Chondrocyte (in vitro differentiated cells): ENCODE measurements around the gene MACROD2. TPM values are rescaled to one million over a fixed set of nuclear protein-coding genes. Genes with fewer than 3 reads are reported as not detected.

ENCODE experiments used
- DNase-seq: peaks from one replicate; pipeline ENCODE4 v3.0.0; 2021; ENCODE audit warnings: mixed read lengths, low spot score
- H3K27ac Mint-ChIP-seq: one replicate; pipeline ENCODE4 v1.8.0; 2021; ENCODE audit warnings: mild to moderate bottlenecking, moderate library complexity, mixed read lengths; ENCODE audit not compliant: unreplicated experiment
- H3K27me3 Mint-ChIP-seq: 2 replicates; pipeline ENCODE4 v1.8.0; 2021; ENCODE audit warnings: low read depth, mixed read lengths
- H3K36me3 Mint-ChIP-seq: 2 replicates; pipeline ENCODE4 v1.8.0; 2021; ENCODE audit warnings: low read depth, mixed read lengths
- H3K4me1 Mint-ChIP-seq: 2 replicates; pipeline ENCODE4 v1.8.0; 2021; ENCODE audit warnings: low read depth, mild to moderate bottlenecking, mixed read lengths
- H3K4me3 Mint-ChIP-seq: one replicate; pipeline ENCODE4 v1.8.0; 2021; ENCODE audit warnings: mild to moderate bottlenecking, moderate library complexity, mixed read lengths; ENCODE audit not compliant: unreplicated experiment
- H3K9me3 Mint-ChIP-seq: 2 replicates; pipeline ENCODE4 v1.8.0; 2021; ENCODE audit warnings: low read depth, mixed read lengths
- total RNA-seq: library from RNA; stranded (reverse); gene quantifications from 3 replicates; pipeline ENCODE4 v1.2.1, GENCODE V29; 2021
- TF ChIP-seq, protein P1 (sequence below): fragments of 200-600 bp; sonication (generic); IDR thresholded peaks from 2 replicates; pipeline ENCODE4 v1.5.0; 2021; ENCODE audit warnings: antibody characterized with exemption, mild to moderate bottlenecking, moderate library complexity

Gene MACROD2
- total RNA-seq, 1 donor from 2014 or later = 3.2 TPM

DNA sequence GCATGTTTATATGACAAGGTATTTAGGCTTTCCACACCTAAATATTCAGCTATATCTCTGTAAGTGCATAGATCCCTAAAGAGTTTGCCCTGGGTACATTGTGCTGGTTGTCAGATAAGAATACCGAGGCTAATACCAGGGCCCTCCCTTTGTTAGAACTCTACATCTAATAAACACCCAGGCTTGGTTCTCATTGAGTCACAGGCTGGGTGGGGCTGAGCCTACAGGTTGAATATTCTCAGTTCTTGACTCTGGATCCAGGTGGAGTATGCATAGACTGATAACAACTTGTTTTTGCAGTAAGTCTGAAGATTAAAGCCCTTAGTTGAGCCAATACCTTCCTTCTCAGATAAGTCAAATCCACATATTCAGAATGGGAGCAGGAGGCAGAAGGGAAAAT is 654.3 kb downstream of the MACROD2 start:
- TF ChIP-seq, protein P1, sequence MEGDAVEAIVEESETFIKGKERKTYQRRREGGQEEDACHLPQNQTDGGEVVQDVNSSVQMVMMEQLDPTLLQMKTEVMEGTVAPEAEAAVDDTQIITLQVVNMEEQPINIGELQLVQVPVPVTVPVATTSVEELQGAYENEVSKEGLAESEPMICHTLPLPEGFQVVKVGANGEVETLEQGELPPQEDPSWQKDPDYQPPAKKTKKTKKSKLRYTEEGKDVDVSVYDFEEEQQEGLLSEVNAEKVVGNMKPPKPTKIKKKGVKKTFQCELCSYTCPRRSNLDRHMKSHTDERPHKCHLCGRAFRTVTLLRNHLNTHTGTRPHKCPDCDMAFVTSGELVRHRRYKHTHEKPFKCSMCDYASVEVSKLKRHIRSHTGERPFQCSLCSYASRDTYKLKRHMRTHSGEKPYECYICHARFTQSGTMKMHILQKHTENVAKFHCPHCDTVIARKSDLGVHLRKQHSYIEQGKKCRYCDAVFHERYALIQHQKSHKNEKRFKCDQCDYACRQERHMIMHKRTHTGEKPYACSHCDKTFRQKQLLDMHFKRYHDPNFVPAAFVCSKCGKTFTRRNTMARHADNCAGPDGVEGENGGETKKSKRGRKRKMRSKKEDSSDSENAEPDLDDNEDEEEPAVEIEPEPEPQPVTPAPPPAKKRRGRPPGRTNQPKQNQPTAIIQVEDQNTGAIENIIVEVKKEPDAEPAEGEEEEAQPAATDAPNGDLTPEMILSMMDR = no peak
- no peak for DNase-seq
- no peaks in the 10 kb centered on the region for H3K27me3 Mint-ChIP-seq
- H3K9me3 Mint-ChIP-seq = no peaks in the 10 kb centered on the region
- no peak overlapping the region for H3K27ac Mint-ChIP-seq
- H3K4me1 Mint-ChIP-seq = no peaks in the 10 kb centered on the region
- no peaks in the 10 kb centered on the region for H3K36me3 Mint-ChIP-seq
- H3K4me3 Mint-ChIP-seq = no peak overlapping the region

DNA sequence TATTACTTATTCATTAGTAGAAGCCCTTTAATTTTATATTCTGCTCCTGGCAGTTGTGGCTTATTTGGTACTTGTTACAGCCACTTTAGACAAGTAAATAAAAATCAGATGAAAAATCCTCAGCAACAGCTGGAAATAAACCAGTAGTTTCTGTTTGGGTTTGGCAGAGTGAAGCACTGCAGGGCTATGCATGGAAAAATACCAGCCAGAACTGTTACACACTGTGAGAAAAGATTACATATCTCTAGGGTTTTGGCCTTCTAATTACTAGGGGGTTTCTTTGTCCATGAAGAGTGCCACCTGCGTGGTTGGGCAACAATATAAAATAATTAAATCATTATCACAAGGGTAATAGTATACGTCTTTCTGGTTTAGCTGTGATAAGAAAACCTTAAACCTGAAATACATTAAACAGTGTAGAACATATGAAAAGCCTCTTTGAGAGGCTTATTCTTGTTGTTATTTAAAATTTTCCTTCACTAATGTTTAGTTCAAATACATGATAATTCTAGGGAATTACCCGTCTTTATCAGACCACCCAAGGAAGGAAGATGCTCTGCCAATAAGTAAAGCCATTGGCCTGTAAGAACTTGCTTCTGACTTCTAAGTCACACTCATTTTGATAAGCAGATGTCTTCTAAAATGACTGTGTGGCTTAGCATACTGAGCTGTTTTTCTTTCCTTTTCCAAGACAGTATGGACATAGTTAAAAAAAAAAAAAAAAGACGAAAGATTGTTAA is 662.1 kb downstream of the MACROD2 start:
- peaks cover 3% of the 10 kb centered on the region for H3K4me1 Mint-ChIP-seq
- H3K9me3 Mint-ChIP-seq = peaks cover 3% of the 10 kb centered on the region
- DNase-seq = no peak
- no peaks in the 10 kb centered on the region for H3K27me3 Mint-ChIP-seq
- no peak overlapping the region for H3K27ac Mint-ChIP-seq
- TF ChIP-seq, protein P1 = no peak
- no peak overlapping the region for H3K4me3 Mint-ChIP-seq
- H3K36me3 Mint-ChIP-seq = no peaks in the 10 kb centered on the region

DNA sequence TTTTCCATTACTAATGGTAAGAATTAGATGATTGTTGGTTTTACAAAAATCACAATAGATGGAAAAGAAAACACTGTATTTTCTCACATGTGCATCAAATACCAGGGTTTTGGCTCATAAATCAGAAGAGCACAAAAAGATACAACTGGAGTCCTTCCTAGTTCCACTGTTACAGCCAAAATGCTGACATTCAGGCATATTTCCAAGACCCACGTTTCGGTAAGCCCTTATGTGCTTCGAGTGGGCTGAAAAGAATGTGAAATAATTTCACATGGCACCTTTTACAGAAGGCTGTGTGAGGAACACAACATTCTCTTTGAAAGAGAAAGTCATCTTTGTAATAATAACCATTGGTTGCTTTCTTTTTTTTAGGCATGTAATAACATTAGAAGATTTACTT is 668.8 kb downstream of the MACROD2 start:
- Mint-ChIP-seq H3K4me3 (no peak overlapping the region), H3K4me1 (peaks cover 3% of the 10 kb centered on the region), H3K9me3 (peaks cover 5% of the 10 kb centered on the region), H3K27me3 (no peaks in the 10 kb centered on the region), H3K36me3 (no peaks in the 10 kb centered on the region), H3K27ac (no peak overlapping the region)
- DNase-seq = no peak
- TF ChIP-seq, protein P1 = no peak

DNA sequence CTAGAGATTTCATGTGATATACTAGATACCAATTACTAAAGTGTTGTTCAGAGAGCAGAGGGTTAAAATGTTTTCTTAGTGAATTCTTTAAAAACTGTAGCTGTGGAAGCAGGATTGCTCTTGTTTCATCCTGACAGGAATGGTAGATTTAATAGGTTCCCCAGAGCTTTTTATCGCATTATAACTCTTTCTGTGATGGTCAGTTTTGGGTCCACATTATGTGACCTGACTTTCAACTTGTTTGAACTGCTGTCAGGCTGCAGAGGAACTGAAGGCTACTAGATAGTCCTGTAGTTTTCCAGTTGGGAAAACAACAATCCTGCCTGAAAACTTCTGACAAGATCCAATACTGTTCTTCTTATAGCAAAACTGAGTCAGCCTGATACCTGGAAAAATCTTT is 671.4 kb downstream of the MACROD2 start:
- Mint-ChIP-seq H3K27me3 (no peaks in the 10 kb centered on the region), H3K4me1 (no peaks in the 10 kb centered on the region)
- TF ChIP-seq, protein P1 = no peak

DNA sequence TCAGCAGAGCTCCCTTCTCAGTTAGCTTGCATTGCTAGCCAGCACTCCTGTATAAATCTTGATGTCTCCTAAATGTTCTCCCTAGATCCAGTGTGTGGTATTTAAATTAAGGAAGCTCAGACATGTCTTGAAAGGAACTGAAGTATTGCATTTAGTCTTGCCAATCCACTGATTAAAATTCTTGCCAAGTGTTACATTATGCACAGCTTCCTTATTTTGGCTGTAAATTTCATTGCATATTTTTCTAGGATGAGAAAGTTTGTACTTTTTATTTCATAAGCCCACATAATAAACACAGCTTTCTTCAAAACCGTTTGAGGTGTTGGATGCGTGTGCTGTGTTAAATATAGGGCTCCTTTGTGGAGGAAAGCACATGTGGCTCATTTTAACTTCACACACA is 671.9 kb downstream of the MACROD2 start:
- H3K27ac Mint-ChIP-seq = no peak overlapping the region
- H3K36me3 Mint-ChIP-seq = no peaks in the 10 kb centered on the region
- peaks cover 4% of the 10 kb centered on the region for H3K9me3 Mint-ChIP-seq
- no peak overlapping the region for H3K4me3 Mint-ChIP-seq
- no peak for DNase-seq
- no peaks in the 10 kb centered on the region for H3K27me3 Mint-ChIP-seq
- TF ChIP-seq, protein P1 = no peak
- no peaks in the 10 kb centered on the region for H3K4me1 Mint-ChIP-seq

More for the DNA sequence above, 671.4 kb downstream of the MACROD2 start:
- DNase-seq = no peak
- Mint-ChIP-seq H3K9me3 (peaks cover 5% of the 10 kb centered on the region), H3K4me3 (no peak overlapping the region), H3K36me3 (no peaks in the 10 kb centered on the region), H3K27ac (no peak overlapping the region)
